Left hindlimb (tissue), 1 donor: ENCODE results near the gene PIAS1.
"Not testable (repeated sequence)": the region's sequence is repeated elsewhere in the genome, so short reads cannot be mapped to it uniquely, and the experiment has no call there.

Experiments used
- DNase-seq: peaks from one replicate; pipeline ENCODE4 v3.0.0-alpha.2; 2018

PIAS1 gene

DNA sequence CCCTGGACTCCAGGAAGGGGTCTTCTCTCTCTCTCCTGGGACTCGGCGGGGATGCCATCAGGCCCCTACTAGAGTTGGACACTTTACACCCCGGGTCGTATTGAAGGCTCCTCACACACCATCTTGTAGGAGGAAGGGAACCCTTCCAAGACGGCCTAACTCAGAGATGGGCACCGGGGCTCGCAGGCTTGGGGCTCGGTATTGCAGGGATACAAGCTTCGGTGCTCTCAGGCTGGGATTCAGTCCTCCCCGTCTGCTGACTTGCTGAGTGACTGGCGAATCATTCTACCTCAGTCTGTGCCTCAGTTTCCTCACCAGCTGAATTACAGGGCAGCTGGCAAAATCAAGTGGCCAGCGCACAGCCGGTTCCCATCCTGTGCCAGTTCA lies 151.4 kb downstream of the PIAS1 start:
- no peak for DNase-seq

DNA sequence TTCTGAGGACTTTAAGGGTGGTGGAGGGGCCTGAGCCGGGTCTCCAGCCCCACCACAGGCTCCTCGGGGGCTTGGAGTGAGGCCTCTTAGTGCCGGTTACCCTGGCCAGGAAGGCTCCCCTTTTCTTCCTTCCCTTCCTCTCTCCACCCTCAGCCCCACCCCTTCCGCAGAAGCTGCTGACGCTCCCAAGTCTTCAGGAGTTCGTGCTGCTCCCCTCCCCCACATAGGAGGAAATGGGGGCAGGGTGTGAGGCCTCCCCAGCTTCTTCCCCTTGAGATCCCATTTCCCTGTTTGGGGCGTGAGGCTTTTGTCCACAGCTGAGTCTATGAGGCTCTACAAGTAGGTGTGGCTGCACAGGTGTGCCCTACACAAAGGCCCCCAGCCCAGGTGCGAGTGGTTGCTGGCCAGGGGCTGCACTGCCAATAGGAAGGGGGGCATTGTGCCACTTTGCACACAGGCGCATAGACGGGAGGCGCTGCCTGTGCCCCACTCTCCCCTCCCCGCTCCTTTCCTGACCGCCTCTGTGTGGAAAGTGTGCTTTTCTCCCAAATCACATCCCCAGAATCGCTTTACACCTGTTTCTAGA lies 151.9 kb downstream of the PIAS1 start:
- peak; percentile 66 for DNase-seq

DNA sequence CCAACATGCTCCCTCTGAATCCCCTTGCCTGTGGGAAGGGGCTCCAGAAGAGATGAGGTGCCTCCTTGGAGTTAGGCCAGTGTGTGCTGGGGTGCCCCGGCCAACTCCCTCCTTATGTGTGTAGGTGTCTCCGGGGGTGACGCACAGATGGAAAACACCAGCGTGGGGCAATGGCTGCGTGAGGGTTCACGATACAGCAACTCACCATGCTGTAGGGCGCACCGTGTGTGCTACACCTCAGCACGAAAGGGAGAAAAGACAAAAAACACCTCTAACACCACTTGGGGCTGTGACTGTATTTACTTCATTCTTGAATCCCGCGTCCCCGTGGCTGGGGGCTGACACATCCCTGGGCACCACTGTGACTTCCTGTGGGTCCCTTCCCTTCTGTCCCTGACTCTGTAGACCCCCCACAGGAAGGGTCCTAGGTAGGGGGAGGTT lies 152.6 kb downstream of the PIAS1 start:
- DNase-seq, result no peak

GRCh38 chr15:68207176-68207935 lies 153.2 kb downstream of the PIAS1 start:
- DNase-seq, result no peak

- DNase-seq, result no peak
Measured at GRCh38 chr15:68208136-68208535, 154.0 kb downstream of the PIAS1 start.

DNA sequence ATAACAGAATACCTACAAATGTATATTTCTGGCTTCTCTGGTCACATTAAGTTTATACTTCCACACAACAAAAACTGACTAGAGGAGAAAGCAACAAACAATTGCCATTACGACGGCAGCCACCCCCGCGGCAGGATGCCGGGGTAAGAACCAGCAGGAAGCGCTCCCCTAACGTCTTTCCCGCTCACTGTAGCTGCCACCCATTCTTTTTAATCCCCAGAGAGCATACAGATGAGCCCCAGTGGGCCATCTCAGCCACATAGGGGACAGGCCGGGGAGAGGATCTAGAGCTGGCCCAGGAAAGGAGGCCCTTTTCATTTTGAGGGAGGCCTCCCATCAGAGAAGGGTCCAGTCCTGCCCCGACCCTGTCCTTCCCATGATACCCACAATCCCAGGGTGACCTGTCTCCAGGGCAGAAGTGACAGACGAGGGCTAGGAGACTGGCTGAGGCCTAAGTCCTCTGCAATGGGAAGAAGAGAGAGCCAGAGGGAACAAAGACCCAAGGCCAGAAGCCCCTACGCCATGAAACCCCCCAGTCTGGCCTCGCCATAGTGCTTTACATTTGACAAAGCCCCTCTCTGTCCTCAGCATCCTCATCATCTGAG lies 154.6 kb downstream of the PIAS1 start:
- no peak for DNase-seq

GRCh38 chr15:68209272-68209671 lies 155.2 kb downstream of the PIAS1 start:
- no peak for DNase-seq

- peak; percentile 14 for DNase-seq
Measured at GRCh38 chr15:68209735-68210408, 155.8 kb downstream of the PIAS1 start.

GRCh38 chr15:68210409-68210756 lies 156.3 kb downstream of the PIAS1 start:
- peak; percentile 25 for DNase-seq

- peak; percentile 80 for DNase-seq
Measured at GRCh38 chr15:68210821-68211655, 156.9 kb downstream of the PIAS1 start.

GRCh38 chr15:68211656-68212320 lies 157.7 kb downstream of the PIAS1 start:
- DNase-seq, result peak; percentile 23

GRCh38 chr15:68213491-68213845 lies 159.4 kb downstream of the PIAS1 start:
- DNase-seq, result not testable (repeated sequence)

DNA sequence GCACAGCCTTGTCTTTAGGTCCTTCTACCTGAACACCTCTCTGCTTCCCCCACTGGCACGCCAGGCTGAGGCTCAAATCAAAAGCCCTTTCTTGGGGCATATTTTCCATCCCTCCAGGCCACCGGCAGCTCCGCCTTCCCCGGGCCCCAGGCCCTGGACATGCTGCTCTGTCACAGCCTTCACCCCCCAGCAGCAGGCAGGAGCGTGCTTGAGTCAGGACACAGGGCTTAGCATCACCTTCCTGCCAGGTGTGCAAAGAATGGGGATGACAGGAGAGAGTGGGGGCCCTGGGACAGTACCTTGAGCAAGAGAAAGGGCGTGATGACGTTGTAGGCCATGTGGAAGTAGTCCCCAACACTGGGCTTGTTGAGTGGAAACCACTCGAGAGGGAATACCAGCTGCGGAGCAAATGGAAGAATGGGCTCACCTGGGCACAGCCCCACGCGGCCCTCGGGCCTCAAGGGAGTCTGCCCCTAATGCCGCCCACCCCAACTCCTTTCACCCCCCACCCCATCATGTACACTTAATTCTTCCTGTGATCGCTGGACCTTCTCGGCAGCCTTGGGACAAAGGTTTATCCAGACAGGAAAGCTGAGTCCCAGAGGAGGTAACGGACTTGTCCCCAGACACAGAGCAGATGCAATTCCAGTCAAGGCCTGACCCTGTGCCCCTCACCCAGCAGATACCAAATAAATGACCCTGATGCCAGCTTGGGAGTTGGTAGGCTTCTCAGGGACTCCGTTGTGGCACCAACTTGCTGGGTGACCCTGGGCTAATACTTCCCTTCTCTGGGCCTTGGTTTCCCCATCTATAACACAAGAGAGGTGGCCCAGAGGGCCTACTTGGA lies 160.1 kb downstream of the PIAS1 start:
- DNase-seq, result no peak

DNA sequence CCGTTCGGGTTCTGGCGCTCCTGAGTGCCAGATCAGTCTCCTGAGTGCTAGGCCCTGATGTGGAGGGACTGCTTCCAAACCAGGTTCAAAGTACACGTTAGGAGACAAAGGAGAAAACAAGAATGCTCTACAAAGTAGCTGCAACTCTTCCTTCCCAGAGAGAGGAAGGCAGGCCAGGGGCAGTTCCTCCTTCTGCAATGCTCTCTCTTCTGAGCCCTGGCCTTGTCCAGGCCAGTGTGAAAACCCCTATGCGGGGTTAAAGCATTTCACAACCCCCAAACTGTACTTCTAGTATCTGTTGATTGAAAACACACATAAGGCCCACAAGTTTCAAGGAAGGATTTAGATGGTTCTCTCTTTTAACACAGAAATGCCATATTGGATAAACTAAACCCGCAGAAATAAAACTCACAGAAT lies 160.7 kb downstream of the PIAS1 start:
- DNase-seq, result no peak

- no peak for DNase-seq
Measured at GRCh38 chr15:68217341-68217740, 163.2 kb downstream of the PIAS1 start.

DNA sequence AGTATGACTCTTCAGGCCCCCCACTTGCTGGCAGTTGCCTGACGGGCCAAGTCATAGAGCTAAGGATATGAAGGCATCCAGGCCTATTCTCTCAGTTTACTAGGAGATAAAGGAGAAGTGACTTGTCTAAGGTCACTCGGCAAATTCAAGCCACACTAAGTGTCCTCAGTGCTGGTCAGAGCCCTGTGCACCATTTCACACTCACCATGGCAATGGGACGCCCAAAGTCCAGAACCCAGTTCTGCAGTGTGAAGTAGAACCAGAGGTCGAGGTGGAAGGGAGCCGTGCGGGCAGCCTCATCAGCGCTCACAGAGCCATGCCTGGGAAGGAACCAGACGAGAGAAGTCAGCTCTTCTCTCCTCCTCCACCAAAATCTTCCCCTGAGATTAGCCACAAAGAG lies 164.2 kb downstream of the PIAS1 start:
- DNase-seq, result no peak

DNA sequence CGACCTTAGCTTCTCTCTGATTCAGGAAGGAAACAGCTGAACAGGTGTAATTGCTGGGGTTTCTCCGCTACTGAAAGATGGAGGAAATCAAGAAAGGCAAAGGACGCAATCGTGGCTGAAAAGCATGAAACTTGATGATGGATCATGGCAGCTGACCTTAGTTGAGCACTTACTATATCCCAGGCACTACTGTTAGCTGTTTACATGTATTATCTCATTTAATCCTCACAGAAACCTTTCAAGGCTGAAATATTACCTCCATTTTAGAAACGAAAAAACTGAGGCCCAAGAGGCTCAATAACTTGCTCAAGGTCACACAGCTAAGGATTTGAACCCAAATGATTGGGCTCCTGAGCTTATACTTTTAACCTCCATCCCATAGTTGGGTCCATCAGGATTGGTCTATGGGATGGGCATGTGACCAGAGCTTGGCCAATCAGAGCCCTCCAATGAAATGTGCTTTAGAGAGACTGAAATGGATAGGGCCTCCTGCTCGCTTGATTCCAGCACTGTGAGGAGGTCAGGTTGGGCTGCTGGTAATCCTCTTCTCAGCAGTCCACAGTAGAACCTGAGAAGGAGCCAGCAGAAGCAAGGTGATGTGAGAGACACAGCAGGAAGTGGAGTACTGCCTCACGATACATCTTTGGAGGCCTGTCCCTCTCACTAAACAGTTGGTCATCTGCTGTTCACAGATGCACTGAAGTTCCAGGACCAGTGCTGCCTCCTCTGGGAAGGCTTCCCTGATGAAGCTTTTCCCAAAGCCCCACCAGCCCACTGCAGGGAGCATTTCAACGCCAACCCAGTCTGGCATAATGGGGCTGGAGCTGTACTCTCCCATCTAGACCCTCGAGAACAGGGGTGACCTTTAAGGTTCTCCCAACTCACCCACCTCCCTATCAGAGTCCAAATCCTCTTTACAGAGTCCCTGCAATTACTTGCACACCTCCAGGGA lies 165.0 kb downstream of the PIAS1 start:
- DNase-seq, result no peak

DNA sequence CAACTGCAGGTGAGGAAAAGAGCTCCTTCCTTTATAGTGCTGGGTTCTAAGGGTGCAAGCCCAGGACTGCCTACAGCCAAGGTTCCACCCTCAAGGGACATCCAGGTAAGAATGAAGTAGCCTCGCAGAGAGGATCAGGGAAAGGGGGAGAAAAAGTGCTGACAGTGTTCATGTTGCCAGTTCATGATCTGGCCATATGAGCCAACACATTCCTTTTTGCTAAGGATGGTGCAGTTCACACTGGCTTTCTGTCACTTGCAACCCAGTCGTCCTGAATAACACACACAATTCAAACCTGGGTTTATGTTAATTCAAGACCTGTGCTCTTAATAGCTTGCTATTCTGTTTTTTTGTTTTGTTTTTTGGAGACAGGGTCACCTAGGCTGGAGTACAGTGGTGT lies 166.4 kb downstream of the PIAS1 start:
- DNase-seq, result no peak

GRCh38 chr15:68220967-68221366 lies 166.9 kb downstream of the PIAS1 start:
- DNase-seq, result no peak
